ENCODE data around the gene PHF23. TPM values are rescaled to one million over a fixed set of nuclear protein-coding genes. Genes with fewer than 3 reads are reported as not detected.

PHF23 gene
- polyA plus RNA-seq, 3 donors, result 59.0 to 72.3 (median 64.3) TPM

DNA sequence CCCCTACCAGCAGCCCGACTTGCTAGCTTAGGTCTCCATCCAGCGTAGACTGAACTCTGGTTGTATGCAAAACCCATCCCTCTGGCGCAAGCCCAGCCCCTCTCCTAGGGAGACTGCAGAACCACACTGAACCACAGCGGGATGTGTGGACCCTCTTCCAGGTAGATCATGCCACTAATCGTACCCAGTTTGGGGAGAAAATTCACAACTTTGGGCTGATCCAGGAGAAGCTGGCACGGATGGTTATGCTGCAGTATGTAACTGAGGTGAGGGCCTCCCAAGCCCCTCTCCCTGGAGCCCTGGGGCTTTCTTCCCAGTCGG lies 16.3 kb downstream of the PHF23 start:
- DNase-seq, result no peak

DNA sequence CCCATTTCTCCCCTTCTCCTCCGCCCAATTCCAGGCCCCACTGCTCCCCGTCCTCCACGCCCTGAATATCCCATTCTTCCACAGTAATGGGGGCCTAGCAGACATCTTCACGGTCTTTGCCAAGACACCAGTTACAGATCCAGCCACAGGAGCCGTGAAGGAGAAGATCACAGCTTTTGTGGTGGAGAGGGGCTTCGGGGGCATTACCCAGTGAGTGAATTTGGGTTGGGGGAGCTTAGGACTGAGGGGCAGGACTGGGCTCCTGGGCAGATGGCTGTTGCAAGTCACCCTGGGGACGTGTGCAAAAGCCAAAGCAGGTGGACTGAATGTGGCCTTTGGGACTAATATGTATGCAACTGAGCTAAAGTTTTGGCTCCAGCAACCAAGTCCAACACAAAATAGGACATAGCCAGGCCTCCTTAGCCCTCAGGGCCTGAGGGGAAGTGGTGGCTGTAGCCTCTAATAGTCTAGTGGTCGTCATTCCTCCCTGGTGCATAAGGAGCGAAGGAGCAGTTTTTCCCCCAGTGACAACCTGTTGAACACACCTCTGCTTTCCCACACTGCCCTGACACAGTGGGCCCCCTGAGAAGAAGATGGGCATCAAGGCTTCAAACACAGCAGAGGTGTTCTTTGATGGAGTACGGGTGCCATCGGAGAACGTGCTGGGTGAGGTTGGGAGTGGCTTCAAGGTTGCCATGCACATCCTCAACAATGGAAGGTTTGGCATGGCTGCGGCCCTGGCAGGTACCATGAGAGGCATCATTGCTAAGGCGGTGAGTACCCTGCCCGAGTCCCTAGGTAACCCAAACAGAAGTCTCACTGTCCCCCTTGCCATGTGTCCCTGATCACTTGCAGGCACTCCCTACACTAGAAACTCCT lies 16.9 kb downstream of the PHF23 start:
- DNase-seq, result no peak

DNA sequence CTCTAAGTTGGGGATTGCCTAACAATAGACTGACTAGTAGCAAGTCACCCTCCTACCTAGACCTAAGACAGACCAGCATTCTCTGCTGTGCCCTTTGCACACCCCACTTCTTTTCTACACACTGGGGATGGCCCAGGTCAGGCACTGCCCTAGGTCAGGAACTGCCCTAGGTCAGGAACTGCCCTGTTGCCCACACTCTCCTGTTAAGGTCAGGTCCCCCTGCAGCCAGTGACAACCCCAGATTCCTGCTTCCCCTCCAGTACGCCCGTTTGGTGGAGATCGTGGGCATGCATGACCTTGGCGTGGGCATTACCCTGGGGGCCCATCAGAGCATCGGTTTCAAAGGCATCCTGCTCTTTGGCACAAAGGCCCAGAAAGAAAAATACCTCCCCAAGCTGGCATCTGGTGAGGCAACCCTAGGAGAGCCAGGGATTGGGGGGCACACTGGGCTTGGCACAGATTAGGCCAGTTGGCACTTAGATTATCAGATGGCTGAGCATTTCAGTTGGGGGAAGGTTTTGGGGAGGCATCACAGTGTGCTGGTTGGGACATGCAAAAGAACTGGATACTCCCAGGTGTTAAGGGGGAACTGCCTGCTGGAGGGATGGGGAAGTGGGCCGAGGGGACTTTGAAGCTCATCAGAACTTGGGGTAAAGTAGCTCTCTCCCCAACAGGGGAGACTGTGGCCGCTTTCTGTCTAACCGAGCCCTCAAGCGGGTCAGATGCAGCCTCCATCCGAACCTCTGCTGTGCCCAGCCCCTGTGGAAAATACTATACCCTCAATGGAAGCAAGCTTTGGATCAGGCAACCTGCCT lies 17.8 kb downstream of the PHF23 start:
- DNase-seq, result no peak

GRCh38 chr17:7220593-7221277 lies 18.5 kb downstream of the PHF23 start:
- DNase-seq, result no peak

- DNase-seq, result peak; percentile 89
These were observed 19.3 kb downstream of the PHF23 start, which contains the start of the genes ACADVL and DLG4 for GRCh38 chr17:7219812-7220592. TSS of gene ACADVL (plus strand) at chr17:7219938. CDS start at chr17:7219985, 47 bp downstream. TSS of gene DLG4 (minus strand) at chr17:7219836.

- no peak for DNase-seq
These were observed 19.9 kb downstream of the PHF23 start for GRCh38 chr17:7219229-7219811.

DNA sequence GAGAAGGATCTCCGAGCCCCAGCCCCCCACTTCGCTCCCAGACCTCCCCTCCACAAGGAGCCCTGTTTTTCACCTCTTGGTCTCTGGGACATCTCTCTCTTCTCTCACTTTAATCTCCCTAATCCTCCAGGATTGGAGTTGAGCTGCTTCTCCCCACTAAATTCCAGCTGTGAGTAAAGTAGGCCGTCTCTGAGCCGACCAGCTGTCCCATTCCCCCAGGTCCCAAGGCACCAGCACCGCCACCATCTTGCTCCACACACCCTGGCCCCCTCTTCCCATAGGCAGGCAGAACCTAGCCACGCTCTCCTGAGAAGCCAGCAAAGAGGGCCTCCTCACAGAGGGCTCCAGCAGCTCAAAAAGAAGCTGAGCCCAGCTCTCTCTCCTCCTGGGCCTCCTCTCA lies 20.5 kb downstream of the PHF23 start:
- no peak for DNase-seq

DNA sequence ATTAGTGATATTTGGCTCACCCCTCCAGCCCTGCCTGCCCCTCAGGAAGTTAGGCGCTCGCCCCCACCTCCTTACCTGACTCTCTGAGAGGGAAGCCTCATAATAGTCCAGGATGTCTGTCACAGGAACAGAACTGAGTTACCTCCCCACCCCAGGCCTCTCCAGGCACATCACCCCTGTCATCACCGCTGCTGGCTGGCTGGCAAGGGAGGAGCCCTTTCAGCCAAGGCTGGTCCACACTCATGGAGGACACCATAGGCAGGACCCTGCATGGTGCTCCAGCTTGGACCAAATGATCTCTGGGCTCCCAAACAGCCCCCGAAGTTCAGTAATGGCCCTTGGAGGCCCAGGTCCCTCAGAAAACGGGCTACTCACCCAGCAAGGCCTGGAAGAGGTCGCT lies 21.1 kb downstream of the PHF23 start:
- DNase-seq, result no peak

DNA sequence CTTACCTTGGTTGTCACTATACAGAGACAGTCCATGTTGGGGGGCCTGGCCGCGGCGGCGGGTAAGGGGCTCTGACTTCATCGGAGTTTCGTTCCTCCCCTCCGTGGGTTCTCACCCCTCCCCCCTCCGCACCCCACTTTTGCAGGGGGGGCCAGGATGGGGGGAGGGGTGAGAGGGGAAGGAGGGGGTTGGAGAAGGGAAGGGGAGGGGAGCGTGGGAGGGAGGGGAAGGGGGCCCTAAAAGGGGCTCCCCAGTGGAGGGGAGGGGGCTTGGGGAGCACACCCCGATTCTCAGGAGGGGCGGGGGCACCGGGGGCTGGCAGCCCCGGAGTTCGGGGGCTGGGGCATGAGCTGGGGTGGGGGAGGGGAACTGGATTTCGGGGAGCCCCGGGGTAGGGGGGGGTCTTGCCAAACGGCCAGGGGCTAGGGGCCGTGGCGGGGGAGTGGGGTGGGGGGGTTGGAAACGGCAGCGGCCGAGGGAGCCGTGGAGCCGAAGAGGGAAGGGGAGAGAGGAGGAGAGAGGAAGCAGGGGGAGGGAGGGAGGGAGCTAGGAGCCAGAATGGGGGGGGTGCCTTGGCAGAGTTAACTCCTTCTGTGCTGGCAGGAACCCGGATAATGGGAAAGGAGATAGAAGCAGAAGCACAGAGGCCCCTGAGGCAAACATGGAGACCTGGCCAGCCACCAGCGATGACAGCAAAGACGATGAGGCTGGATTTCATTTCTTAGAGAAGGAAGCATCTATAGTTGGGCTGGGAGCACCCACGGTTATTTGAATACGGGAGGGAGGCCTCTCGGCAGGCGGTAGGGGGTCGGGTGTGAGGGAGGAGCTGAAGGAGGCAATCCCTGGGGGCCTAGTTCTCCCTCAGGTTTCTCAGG lies 21.9 kb downstream of the PHF23 start:
- DNase-seq, result peak; percentile 83

DNA sequence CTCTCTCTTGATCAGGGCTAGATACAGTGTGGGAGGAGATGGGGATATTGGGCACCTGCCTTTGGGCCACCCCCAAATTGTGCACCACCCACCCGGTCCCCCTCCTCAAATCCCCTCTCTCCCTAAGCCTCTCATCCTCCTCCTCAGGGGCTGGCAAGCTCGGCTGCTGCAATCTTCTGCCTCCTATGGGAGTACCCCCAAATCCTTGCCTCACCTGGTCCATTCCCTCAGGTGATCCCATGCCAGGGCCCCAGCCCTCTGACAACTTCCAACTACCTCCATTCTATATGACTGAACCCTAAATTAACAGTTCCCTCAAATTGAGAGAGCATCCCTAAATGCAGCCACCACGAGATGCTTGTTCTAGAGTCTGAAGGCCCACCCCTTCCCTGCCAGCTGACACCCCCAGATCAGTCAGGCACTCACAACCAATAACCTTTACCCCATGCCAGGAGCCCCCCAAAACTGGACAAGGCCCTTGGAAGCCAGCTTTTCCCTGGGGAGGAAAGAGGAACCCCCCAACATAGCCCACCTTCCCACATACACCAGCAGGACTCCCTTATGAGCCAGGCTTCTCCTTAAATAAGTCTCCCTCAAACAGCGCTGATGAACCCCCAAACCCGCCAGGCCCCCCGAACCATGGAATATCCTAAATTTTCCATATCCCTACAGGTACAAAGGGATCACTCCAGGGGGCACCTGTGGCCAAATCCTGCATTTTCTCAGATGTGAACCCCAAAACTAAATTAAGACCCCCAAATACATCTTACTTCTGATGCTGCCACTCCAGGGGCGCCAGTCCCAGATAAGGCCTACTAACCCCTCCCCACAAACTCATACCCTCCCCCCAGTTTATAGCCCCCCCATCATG lies 22.8 kb downstream of the PHF23 start:
- DNase-seq, result no peak

- no peak for DNase-seq
These were observed 23.5 kb downstream of the PHF23 start for GRCh38 chr17:7215652-7216180.

DNA sequence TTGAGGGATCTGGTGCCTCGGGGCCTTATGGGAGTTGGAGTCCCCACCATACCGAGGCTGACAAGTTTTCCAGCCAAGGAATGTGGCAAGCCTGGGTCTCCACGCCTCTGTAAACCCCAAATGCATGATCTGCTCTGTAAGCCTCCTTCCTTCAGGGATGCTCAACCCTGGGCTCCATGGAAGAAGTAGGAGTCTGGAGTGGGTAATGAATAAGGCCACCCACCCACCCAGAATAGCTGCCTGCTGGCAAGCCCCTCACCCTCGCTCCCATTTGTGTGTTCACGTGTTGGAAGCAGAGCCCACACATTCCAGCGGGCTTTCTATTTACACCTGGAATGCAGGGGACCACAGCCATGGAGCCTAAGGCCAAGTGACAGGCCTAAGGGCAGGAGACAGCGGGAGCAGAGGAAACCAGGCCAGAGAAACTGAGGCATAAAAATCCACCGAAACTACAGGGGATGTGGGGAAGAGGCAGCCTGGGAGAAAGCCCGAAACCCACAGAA lies 24.1 kb downstream of the PHF23 start:
- no peak for DNase-seq

DNA sequence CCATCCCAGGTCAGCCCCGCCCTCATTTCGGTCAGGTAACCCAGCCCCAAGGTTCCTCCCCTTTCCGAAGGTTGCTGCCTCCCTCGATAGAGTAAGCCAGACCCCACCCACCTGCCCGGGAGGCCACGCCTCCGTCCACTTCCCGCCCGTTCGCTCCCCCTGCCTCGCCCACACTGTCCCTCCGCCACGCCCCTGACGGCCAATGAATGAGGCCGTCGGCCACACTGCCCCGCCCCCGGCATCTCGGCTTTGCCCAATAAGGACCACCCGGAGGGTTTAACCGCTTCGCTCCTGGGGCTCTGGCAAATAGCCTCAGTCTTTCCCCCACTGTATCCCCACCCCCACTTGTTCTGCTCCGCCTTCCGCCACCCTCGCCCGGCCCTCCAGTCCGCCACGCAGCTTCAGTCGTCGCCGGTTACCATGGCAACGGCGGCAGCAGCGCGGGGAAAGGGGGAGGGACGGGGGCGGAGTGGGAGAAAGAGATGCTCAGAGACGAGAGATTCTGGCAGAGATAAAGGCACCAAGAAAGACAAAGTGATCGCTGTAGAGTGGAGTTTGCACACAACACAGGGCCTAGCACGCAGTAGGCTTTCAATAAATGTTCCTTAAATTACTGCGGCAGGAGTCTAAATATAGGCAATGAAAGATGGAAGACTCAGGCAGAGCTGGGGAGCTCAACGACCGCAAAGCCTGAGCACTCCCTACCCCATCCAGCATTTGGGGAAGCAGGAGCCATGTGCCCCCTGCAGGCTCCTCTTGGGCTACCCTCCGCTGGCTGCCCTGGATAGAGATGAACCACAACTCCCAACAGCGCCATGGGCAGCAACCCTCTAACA lies 24.7 kb downstream of the PHF23 start:
- peak; percentile 99 for DNase-seq

DNA sequence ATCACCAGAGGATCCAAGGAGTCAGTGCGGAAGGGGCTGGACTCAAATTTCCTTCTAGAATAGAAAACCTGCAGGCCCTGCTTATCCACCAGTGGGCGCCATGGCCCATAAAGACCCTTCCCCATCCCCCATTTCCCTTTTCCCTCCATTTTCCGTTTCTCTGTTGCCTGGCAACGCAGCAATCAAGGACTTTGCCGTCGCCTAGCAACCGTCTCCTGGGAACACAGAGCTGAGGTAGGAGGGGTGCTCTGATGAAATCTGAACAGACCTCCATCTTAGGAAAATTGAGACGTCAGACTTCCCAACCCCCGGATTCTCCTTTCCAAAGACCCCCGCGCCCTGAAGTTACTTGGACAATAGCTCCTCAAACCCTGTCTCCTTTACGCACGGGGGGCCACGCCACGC lies 25.4 kb downstream of the PHF23 start:
- peak; percentile 96 for DNase-seq

DNA sequence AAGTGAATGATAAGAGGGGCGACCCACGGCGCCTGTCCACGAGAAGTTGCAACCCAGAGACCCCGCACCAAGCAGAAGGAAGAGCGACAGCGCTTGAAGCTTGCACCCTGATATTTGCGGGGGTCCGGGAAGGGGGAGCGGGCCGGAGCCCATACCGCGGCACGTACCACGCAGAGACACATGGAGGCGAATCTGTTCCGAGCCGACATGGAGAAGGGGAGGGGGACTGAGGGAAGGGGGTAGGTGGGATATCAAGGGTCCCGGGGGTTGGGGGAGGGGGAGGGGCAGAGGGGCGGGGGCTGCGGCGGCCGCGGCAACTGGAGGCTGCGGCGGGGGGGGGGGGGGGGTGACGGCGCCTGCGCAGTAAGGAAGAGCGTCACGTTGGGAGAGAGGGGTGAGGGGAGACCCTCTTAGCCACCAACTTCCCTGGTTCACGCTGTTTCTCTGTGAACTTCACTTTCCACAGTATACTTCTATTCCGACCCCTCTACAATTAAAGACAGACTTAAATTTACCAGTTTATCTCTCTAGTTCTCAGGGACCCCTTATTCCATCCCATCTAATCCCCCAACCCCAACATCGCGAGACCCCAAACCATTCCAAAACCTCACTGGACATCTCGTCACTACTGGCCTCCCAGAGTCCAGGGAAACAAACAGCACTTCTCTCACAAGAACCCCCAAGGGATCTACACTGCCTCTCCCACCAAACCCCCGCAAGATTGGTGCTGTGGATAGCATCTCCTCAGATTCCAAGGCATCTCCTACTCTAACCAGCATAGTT lies 27.6 kb downstream of the PHF23 start:
- DNase-seq, result no peak

GRCh38 chr17:7208754-7209460 lies 30.4 kb downstream of the PHF23 start:
- no peak for DNase-seq

Data from renal pelvis (tissue), 4 donors.